HepG2 (cell line): Measurements from ENCODE around the gene CABP2. TPM values are rescaled to one million over a fixed set of nuclear protein-coding genes. Genes with fewer than 3 reads are reported as not detected.
"Not testable (repeated sequence)": the region's sequence is repeated elsewhere in the genome, so short reads cannot be mapped to it uniquely, and the experiment has no call there.

ENCODE experiments used
- ATAC-seq: fragments of 200-7000 bp; cut with Tn5 transposase; 3 replicates; pipeline ENCODE4 v1.9.1; 2020; ENCODE audit warnings: mild to moderate bottlenecking, moderate library complexity
- BruUV-seq: library from RNA; stranded (reverse); fragments of 400-500 nt; replicated peaks from 2 replicates; lab custom pipeline; 2021; lab: Mats Ljungman, UMichigan
- CTCF ChIA-PET: fragments of 300-600 bp; formaldehyde crosslinking; extraction: SDS; loops from one replicate; lab custom pipeline; 2021; ENCODE audit warnings: low total read pairs, inconsistent platforms, low intra/inter-chr PET ratio; lab: Yijun Ruan, JAX
- POLR2A ChIA-PET: fragments of 350-600 bp; sonication (Branson Sonifier 250); formaldehyde crosslinking; loops from one replicate; lab custom pipeline; 2020; ENCODE audit warnings: antibody characterized with exemption, inconsistent platforms; lab: Yijun Ruan, JAX
- DNase-seq: peaks from one replicate; pipeline ENCODE4 v3.0.0-alpha.2; 2015; ENCODE audit warnings: low spot score
- FAIRE-seq: peaks from 3 replicates; lab custom pipeline; 2011; peaks lifted over from hg19 to GRCh38; lab: Jason Lieb, UNC
- H2AFZ ChIP-seq: one replicate; pipeline ENCODE4 v1.6.1; 2011; ENCODE audit warnings: low read length, inconsistent platforms
- H3K27ac ChIP-seq: fragments of 300-600 bp; 3 replicates; pipeline ENCODE4 v1.8.0; 2011; ENCODE audit warnings: mixed run types, mild to moderate bottlenecking, mixed read lengths, low read length, inconsistent platforms; ENCODE audit not compliant: insufficient read depth; ENCODE audit errors: extremely low read length
- H3K27me3 ChIP-seq, 2 experiments: fragments of 200-600 bp in 1 of 2; 2 replicates in 1 of 2; 3 replicates in 1 of 2; pipeline versions ENCODE4 v1.6.0 to v1.8.0; 2011; ENCODE audit warnings: low read length in 2 of 2, mild to moderate bottlenecking in 2 of 2, moderate library complexity in 2 of 2, inconsistent platforms in 1 of 2; ENCODE audit not compliant: insufficient read depth in 2 of 2, control insufficient read depth in 1 of 2
- H3K36me3 ChIP-seq, 2 experiments: fragments of 200-600 bp in 1 of 2; replicated peaks in 1 of 2; 2 replicates in 1 of 2; 3 replicates in 1 of 2; pipeline versions ENCODE4 v1.5.1 to v1.8.0; 2011; ENCODE audit warnings: low read length in 2 of 2, inconsistent platforms in 1 of 2; ENCODE audit not compliant: insufficient read depth in 2 of 2, control insufficient read depth in 1 of 2
- H3K4me1 ChIP-seq: 2 replicates; pipeline ENCODE4 v1.5.1; 2012; ENCODE audit warnings: low read length, inconsistent platforms; ENCODE audit not compliant: insufficient read depth
- H3K4me2 ChIP-seq: 2 replicates; pipeline ENCODE4 v1.6.0; 2011; ENCODE audit warnings: low read depth, low read length, inconsistent platforms
- H3K4me3 ChIP-seq, 3 experiments: fragments of 200-600 bp in 1 of 3; sonication (generic), shearing (Covaris generic) in 1 of 3; replicated peaks in 1 of 3; 2 replicates each; pipeline ENCODE4 v1.5.1; 2011 to 2016; ENCODE audit warnings: low read length in 3 of 3, inconsistent platforms in 2 of 3, low read depth in 2 of 3, mild to moderate bottlenecking in 2 of 3, control low read depth in 1 of 3, mixed read lengths in 1 of 3; ENCODE audit not compliant: insufficient read depth in 1 of 3
- H3K79me2 ChIP-seq: one replicate; pipeline ENCODE4 v1.6.1; 2011; ENCODE audit warnings: low read length, inconsistent platforms; ENCODE audit not compliant: insufficient read depth
- H3K9ac ChIP-seq: 2 replicates; pipeline ENCODE4 v1.6.0; 2011; ENCODE audit warnings: mild to moderate bottlenecking, low read depth, low read length, inconsistent platforms; ENCODE audit not compliant: insufficient read depth
- H3K9me3 ChIP-seq: 2 replicates; pipeline ENCODE4 v1.5.1; 2012; ENCODE audit warnings: mild to moderate bottlenecking, low read length
- H4K20me1 ChIP-seq: 2 replicates; pipeline ENCODE4 v1.6.0; 2011; ENCODE audit warnings: inconsistent platforms, mild to moderate bottlenecking, low read length, moderate library complexity; ENCODE audit not compliant: insufficient read depth
- ADNP ChIP-seq: sonication (generic); formaldehyde crosslinking; IDR thresholded peaks from 2 replicates; pipeline ENCODE4 v1.4.0; 2020; ENCODE audit warnings: missing genetic modification reagents
- ARNT2 ChIP-seq: sonication (generic); formaldehyde crosslinking; IDR thresholded peaks from 2 replicates; pipeline ENCODE4 v1.8.0; 2022; ENCODE audit warnings: mild to moderate bottlenecking, low read depth, missing genetic modification reagents, moderate library complexity
- CREB1 ChIP-seq, 2 experiments: fragments of 450-650 bp in 1 of 2; IDR thresholded peaks; 2 replicates each; pipeline ENCODE4 v1.6.1; 2016 to 2017; ENCODE audit warnings: control low read depth in 1 of 2, mild to moderate bottlenecking in 1 of 2, missing compliant biosample characterization in 1 of 2, missing genetic modification characterization in 1 of 2
- EP300 ChIP-seq, 3 experiments: sonication (generic) in 1 of 3; formaldehyde crosslinking in 1 of 3; IDR thresholded peaks; 2 replicates each; pipeline versions ENCODE4 v1.5.1 to v1.6.1; 2011 to 2020; ENCODE audit warnings: low read depth in 2 of 3, low read length in 2 of 3, borderline replicate concordance in 1 of 3, improper control_type of control experiment in 1 of 3, mild to moderate bottlenecking in 1 of 3, missing genetic modification reagents in 1 of 3, moderate library complexity in 1 of 3
- FOSL2 ChIP-seq: sonication (generic); formaldehyde crosslinking; IDR thresholded peaks from 2 replicates; pipeline ENCODE4 v1.4.0; 2020; ENCODE audit warnings: missing genetic modification reagents
- GFI1 ChIP-seq: sonication (generic); formaldehyde crosslinking; IDR thresholded peaks from 2 replicates; pipeline ENCODE4 v1.5.0; 2020; ENCODE audit warnings: missing genetic modification reagents, mild to moderate bottlenecking, borderline replicate concordance
- KLF15 ChIP-seq: sonication (generic); formaldehyde crosslinking; IDR thresholded peaks from 2 replicates; pipeline ENCODE4 v1.8.1; 2023; ENCODE audit warnings: borderline replicate concordance, mild to moderate bottlenecking, inconsistent platforms, missing genetic modification reagents, mixed read lengths
- MLLT10 ChIP-seq: sonication (generic); formaldehyde crosslinking; IDR thresholded peaks from 2 replicates; pipeline ENCODE4 v1.4.0; 2020; ENCODE audit warnings: missing genetic modification reagents
- PHF5A ChIP-seq: IDR thresholded peaks from one replicate; pipeline ENCODE4 v1.6.1; 2018; ENCODE audit warnings: low read depth, missing genetic modification reagents; ENCODE audit not compliant: unreplicated experiment
- PRPF4 ChIP-seq: fragments of 200-400 bp; formaldehyde crosslinking; IDR thresholded peaks from 2 replicates; pipeline ENCODE4 v1.6.1; 2016; ENCODE audit warnings: low read length, low read depth; ENCODE audit not compliant: poor library complexity, severe bottlenecking
- SALL1 ChIP-seq: sonication (generic); formaldehyde crosslinking; IDR thresholded peaks from 2 replicates; pipeline ENCODE4 v1.8.0; 2022; ENCODE audit warnings: mild to moderate bottlenecking, missing genetic modification reagents
- SKI ChIP-seq: fragments of 450-650 bp; IDR thresholded peaks from one replicate; pipeline ENCODE4 v1.6.1; 2018; ENCODE audit warnings: mild to moderate bottlenecking; ENCODE audit not compliant: partially characterized antibody
- ZFP36L2 ChIP-seq: sonication (generic); formaldehyde crosslinking; IDR thresholded peaks from 2 replicates; pipeline ENCODE4 v1.4.0; 2020; ENCODE audit warnings: missing genetic modification reagents
- ZNF333 ChIP-seq: sonication (generic); formaldehyde crosslinking; IDR thresholded peaks from 2 replicates; pipeline ENCODE4 v1.4.0; 2020; ENCODE audit warnings: mild to moderate bottlenecking, missing genetic modification reagents, borderline replicate concordance
- ZNF343 ChIP-seq: sonication (generic); formaldehyde crosslinking; IDR thresholded peaks from 2 replicates; pipeline ENCODE4 v1.4.0; 2020; ENCODE audit warnings: mild to moderate bottlenecking, missing genetic modification reagents
- ZNF75D ChIP-seq: sonication (generic); formaldehyde crosslinking; IDR thresholded peaks from 2 replicates; pipeline ENCODE4 v1.8.1; 2023; ENCODE audit warnings: missing genetic modification reagents, mild to moderate bottlenecking, borderline replicate concordance
- ZSCAN21 ChIP-seq: sonication (generic); formaldehyde crosslinking; IDR thresholded peaks from 2 replicates; pipeline ENCODE4 v1.8.0; 2022; ENCODE audit warnings: mild to moderate bottlenecking, missing genetic modification reagents, moderate library complexity, borderline replicate concordance
- WGBS: methylation state at CpG from one replicate; pipeline ENCODE4 v1.1.6; 2017; ENCODE audit warnings: low lambda C conversion rate; 5-methylcytosine and 5-hydroxymethylcytosine counted together
- in situ Hi-C: cut with HindIII; loops from 2 replicates; pipeline ENCODE4 v1.10.0; 2017; ENCODE audit warnings: low pct_unique_long_range_greater_than_20kb; ENCODE audit not compliant: extremely low pct_ligation_motif_present
- intact Hi-C: fragments of 100-400 bp; cut with micrococcal nuclease; formaldehyde crosslinking; loops from one replicate; pipeline ENCODE4 v1.10.0; 2022; ENCODE audit not compliant: unreplicated experiment
- polyA plus RNA-seq, 8 experiments: library from polyadenylated mRNA; depleted of rRNA in 3 of 8; stranded (reverse) in 7 of 8; unstranded in 1 of 8; fragments of >200 nt; fragmentation: Illumina TruSeq in 4 of 8; extraction: Trizol in 4 of 8; gene quantifications; 2 replicates each; pipeline versions ENCODE4 v1.2.1 to v1.2.3, GENCODE V29; 2011 to 2016; ENCODE audit warnings: low read depth in 4 of 8, missing spikeins in 1 of 8, mixed read lengths in 1 of 8; ENCODE audit not compliant: insufficient read depth in 1 of 8
- total RNA-seq, 5 experiments: library from RNA; depleted of rRNA; stranded (reverse); fragments of >200 nt; fragmentation: Illumina TruSeq; extraction: Trizol; gene quantifications; 2 replicates each; pipeline ENCODE4 v1.2.3, GENCODE V29; 2016; ENCODE audit warnings: low read depth in 1 of 5

The CABP2 gene
- total and polyA plus RNA-seq, 2 of the 13 experiments (the other 11 are each of a cell fraction or from before 2014, with no cell fraction given) = not detected

GRCh38 chr11:67563705-67564114, 40.5 kb upstream of the CABP2 start:
- H3K79me2 ChIP-seq; DNase-seq; intact Hi-C loops; H3K9ac ChIP-seq; BruUV-seq; H4K20me1 ChIP-seq; H3K36me3 ChIP-seq; H3K27ac ChIP-seq; POLR2A ChIA-PET; CTCF ChIA-PET; FAIRE-seq; in situ Hi-C loops; ATAC-seq; H3K9me3 ChIP-seq; H3K27me3 ChIP-seq; TF ChIP-seq CREB1 (CRISPR knock-in tag; IDR thresholded peaks at IDR 0.05): not testable (repeated sequence)
- TF ChIP-seq FOSL2 (CRISPR knock-in tag) = peak; percentile 48
- TF ChIP-seq SALL1 (CRISPR knock-in tag) = 0 out of 2 replicates have a peak, but pooled peaks have one; percentile 18
- peak; percentile 36 for TF ChIP-seq SKI
- TF ChIP-seq CREB1 (IDR thresholded peaks at IDR 0.05) = peak; percentile 46
- H3K4me1 ChIP-seq = peaks cover 32% of the 10 kb centered on the region
- WGBS = 20% methylated on average over 11 of the region's 11 CpGs
- H3K4me2 ChIP-seq = peak overlapping the region; percentile 69
- peak overlapping the region in 1 of 3 experiments; percentile 39; a peak in 1 of 6 replicates for H3K4me3 ChIP-seq
- peak overlapping the region; percentile 49 for H2AFZ ChIP-seq

DNA sequence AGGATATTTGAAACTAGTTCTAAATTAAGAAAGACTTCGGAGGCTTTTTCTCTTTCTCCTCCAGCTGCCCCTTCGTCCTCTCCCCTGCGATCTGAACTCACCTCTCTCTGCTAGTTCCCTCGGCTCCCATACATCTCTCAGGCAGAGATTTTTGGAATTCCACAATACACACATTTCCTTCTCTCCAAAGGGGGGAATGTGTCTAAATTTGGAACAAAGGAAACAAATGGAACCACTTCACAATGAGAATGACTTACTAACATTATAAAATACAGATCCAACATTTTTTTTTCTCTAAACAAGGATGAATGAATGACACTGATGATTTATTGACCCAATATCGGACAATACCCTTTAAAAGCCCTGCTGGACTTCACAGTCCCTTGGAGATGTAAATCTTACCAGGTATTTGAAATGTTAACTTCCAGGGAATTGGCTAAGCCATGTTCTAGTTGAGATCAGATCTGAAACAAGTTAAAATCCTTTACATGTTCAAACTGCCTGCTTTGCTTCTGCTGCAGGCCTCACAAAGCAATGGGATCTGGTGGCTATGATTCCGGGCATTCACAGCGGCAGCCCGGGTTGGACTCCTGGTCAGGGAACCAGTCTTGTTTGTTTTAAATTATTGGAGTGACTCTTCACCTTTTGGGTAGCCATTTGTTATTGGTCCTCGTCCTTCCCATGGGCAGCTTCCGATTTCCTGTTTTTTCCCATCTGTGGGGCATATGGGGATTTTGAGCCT, 39.9 kb upstream of the CABP2 start:
- H4K20me1 ChIP-seq = no peaks in the 10 kb centered on the region
- no peaks in the 10 kb centered on the region for H3K27me3 ChIP-seq
- no peaks in the 10 kb centered on the region for H3K36me3 ChIP-seq
- H3K4me1 ChIP-seq = peaks cover 38% of the 10 kb centered on the region
- 22% methylated on average over 10 of the region's 10 CpGs for WGBS
- FAIRE-seq (no peak), ATAC-seq (peak; percentile 46; the same call in 2 of the 3 replicates), DNase-seq (no peak)
- intact Hi-C loops = no loop called here
- BruUV-seq = no TSS peak
- H3K9ac ChIP-seq = no peak overlapping the region
- H3K79me2 ChIP-seq = no peaks in the 10 kb centered on the region
- ChIA-PET POLR2A (no interaction called here), CTCF (no interaction called here)
- peak overlapping the region in 1 of 3 experiments; percentile 39; a peak in 1 of 6 replicates for H3K4me3 ChIP-seq
- no peaks in the 10 kb centered on the region for H3K9me3 ChIP-seq
- no peak overlapping the region for H3K27ac ChIP-seq
- in situ Hi-C loops = no loop called here
- peak overlapping the region; percentile 69 for H3K4me2 ChIP-seq
- H2AFZ ChIP-seq = peak overlapping the region; percentile 49
- TF ChIP-seq PRPF4 = no peak
- TF ChIP-seq ZSCAN21 (CRISPR knock-in tag) = no peak
- no peak for TF ChIP-seq PHF5A (CRISPR knock-in tag)
- TF ChIP-seq ZFP36L2 (CRISPR knock-in tag) = no peak
- TF ChIP-seq ARNT2 (CRISPR knock-in tag) = no peak
- TF ChIP-seq ZNF343 (CRISPR knock-in tag) = no peak
- no peak for TF ChIP-seq MLLT10 (CRISPR knock-in tag)
- TF ChIP-seq ADNP = no peak
- no peak for TF ChIP-seq GFI1 (CRISPR knock-in tag)
- TF ChIP-seq ZNF333 = no peak
- no peak for TF ChIP-seq ZNF75D (CRISPR knock-in tag)
- no peak for TF ChIP-seq EP300 (IDR thresholded peaks at IDR 0.05; ENCODE audit: low read depth in 2 of 2, low read length in 2 of 2)
- TF ChIP-seq EP300 (CRISPR knock-in tag; IDR thresholded peaks at IDR 0.05; ENCODE audit: borderline replicate concordance) = no peak
- TF ChIP-seq KLF15 (CRISPR knock-in tag) = no peak
